GM12873 (cell line): Measurements from ENCODE around the gene TMEM50B.

ENCODE experiments used
- TF ChIP-seq, protein P1 (sequence below): IDR thresholded peaks from 2 replicates; pipeline ENCODE4 v1.5.1; 2012; ENCODE audit warnings: low read depth, mild to moderate bottlenecking, moderate library complexity, low read length, control low read depth; ENCODE audit not compliant: insufficient read depth; ENCODE audit errors: missing control alignments

TMEM50B gene

DNA sequence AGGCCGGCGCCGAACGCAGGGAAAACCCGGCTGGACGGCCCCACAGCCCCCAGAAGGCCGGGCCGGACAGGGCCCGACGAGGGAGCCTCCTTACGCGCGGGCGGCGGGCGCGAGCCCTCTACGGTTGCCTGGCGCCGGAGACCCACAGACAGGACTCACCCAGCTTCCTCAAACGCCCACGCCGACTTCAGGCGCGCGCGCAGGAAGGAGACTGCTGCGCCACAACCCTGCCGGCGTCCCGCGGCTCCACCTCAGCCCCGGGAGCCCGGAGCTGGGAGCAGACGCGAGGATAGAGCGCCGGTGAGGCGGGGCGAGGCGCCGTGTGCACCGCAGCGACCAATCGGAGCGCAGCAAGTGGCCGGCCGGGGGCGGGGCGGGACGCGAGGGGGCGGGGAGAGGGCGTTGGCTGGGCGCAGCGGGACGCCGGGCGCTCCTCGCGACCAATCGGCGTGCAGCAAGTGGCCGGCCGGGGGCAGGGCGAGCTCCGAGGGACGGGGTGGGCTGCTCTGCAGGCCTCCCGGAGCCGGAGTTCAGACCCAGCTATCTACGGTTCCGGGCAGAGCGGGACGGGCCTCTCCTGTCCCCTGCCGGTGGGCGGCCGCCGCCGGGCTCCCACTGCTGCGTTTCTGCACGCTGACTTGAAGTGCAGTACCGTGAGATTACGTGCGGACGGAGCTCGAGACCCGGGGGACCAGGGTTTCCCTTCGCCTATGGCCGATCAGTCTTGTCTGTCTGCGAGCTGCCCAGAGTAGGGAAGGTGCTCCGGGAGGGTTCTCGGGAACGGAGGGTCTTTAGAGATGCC is at the start of gene TMEM50B:
Gene TMEM50B, minus strand, starts transcription at position 296 of the 802 bp plus-strand sequence. CDS start 11,089 bp downstream, outside the sequence.
- TF ChIP-seq, protein P1, sequence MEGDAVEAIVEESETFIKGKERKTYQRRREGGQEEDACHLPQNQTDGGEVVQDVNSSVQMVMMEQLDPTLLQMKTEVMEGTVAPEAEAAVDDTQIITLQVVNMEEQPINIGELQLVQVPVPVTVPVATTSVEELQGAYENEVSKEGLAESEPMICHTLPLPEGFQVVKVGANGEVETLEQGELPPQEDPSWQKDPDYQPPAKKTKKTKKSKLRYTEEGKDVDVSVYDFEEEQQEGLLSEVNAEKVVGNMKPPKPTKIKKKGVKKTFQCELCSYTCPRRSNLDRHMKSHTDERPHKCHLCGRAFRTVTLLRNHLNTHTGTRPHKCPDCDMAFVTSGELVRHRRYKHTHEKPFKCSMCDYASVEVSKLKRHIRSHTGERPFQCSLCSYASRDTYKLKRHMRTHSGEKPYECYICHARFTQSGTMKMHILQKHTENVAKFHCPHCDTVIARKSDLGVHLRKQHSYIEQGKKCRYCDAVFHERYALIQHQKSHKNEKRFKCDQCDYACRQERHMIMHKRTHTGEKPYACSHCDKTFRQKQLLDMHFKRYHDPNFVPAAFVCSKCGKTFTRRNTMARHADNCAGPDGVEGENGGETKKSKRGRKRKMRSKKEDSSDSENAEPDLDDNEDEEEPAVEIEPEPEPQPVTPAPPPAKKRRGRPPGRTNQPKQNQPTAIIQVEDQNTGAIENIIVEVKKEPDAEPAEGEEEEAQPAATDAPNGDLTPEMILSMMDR = peak; percentile 43

DNA sequence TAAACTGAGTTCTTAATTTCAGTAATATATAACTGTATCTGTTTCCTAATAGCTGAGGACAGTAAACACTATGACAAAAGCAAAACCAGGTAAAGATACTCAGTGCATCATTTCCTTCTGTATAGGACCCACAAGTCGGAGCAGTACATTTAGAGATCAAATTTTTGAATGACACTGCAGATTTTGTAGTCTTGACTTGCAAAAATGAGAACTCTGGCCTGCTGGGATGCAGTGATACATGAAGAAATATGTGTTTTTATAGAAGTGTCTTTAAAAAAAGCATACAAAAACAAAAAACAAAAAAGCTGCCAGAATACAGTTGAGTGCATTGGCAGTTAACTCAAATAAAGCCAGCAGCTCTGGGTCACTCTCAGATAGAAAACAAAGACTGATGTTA is 43.2 kb upstream of the TMEM50B start:
- TF ChIP-seq, protein P1 = no peak

DNA sequence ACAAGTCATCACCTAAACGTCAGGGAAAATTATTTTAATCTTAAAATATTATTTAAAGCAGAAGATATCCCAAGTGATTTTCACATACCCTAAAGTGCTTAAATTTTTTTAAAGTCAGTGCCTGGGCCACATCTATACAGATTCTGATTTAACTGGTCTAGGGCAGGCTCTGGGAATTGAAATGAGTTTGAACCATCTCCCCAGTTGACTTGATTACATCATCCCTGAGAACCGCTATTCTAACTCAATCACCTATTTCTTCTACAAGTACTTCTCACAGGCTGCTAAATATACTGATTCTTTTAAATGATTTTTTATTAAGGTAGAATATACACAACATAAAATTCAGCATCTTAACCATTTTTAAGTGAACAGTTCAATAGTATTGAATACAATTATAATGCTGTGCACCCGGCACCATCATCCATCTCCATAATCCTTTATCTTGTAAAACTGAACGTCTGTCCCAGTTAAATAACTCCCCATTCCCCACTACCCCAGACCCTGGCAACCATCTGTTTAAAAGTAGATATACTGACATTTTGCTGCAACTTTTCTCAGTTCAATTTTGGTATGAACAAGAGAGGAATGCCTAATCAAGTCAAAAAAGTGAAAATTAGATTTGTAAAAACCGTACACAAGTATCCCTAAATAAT is 42.7 kb upstream of the TMEM50B start:
- TF ChIP-seq, protein P1 = no peak

DNA sequence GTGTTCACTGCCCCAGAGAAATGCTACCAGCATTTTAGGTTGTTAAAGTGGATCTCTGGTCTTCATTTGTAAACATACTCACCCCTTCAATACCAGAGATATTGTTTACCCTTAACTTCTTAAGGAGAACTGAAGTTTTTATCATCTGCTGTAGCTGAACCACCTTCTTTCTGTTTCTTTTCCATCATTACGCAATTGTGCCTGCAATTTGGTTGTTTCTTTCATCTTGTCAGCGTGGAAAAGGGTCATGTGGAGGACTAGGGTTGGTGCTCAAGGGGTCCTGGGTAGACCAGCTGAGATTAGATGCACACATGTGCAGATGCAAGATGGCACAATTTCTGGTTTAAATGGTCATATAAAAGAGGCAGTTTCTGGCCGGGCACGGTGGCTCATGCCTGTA is 39.1 kb upstream of the TMEM50B start:
- TF ChIP-seq, protein P1 = no peak

DNA sequence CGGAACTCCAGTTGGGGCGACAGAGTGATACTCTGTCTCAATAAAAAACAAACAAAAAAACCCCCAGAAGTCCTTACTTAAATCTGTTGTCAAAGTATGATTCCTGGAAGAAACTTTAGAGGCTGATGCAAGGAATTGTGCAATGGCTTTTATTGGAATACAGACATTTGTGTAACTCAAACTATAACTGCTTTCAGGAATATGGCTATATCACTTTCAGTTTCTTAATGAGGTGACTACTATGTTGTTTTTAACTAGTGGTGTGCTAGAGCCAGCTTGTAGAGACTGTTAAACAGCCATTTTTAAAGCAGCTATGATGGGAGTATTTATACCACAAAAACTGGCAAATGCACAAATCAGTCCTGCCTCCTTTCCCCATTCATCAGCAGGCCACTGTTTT is 34.5 kb upstream of the TMEM50B start:
- TF ChIP-seq, protein P1 = no peak

DNA sequence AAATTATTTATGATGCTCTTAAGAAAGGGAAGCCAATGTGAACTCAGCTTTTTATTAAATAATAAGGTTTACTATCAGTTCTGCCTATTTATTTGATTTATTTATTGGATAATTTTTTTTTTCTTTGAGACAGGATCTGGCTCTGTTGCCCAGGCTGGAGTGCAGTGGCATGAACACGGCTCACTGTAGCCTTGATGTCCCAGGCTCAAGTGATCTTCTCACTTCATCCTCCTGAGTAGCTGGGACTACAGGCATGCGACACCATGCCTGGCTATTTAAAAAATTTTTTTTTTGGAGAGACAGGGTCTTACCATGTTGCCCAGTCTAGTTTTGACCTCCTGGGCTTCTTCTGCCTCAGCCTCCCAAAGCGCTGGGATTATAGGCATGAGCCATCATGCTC is 32.7 kb upstream of the TMEM50B start:
- TF ChIP-seq, protein P1 = no peak

DNA sequence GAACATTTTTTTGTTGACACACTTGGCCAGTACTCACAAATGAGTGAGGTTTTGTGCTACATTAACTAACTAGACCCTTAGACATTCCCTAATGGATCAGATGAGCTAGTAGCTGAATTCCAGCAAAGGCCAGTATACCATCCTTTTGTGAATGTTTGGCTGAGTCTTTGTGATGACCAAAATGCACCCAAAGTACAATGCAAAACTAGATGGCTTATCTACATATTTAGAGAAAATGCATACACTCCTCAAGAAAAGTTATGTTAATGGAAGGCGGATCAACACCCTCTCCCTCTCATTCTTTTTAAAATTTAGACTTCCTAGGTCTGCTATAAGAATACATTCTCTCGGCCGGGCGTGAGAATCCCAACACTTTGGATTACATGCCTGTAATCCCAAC is 31.9 kb upstream of the TMEM50B start:
- TF ChIP-seq, protein P1 = no peak
